AG09319 (cell line): ENCODE data around the gene KLHL3.

Source experiments
- DNase-seq: peaks from one replicate; pipeline ENCODE4 v3.0.0-alpha.2; 2010; ENCODE audit warnings: low read depth; ENCODE audit errors: extremely low read depth
- CTCF ChIP-seq: IDR thresholded peaks from 2 replicates; pipeline ENCODE4 v1.5.1; 2011; ENCODE audit warnings: low read depth, mild to moderate bottlenecking, inconsistent platforms, low read length, moderate library complexity

Gene KLHL3

DNA sequence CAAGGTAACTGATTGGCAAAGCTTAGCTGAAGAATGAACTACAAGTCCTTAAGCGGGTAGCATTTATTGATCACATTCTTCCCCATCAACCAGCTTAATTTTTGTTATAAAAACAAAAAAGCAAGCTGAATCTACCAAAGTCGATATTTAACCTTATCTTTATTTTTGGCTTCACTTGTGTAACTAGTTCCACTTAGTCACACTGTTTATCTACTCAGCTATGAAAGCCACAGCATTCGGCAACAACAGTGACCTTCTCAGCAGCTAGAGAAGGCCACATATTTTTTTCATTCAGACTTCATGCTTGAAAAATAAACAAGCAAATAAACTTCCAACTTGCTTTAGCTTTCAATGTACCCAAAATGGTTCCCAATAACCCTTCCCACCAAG is 69.4 kb downstream of the KLHL3 start:
- no peak for TF ChIP-seq CTCF
- peak; percentile 7 for DNase-seq

DNA sequence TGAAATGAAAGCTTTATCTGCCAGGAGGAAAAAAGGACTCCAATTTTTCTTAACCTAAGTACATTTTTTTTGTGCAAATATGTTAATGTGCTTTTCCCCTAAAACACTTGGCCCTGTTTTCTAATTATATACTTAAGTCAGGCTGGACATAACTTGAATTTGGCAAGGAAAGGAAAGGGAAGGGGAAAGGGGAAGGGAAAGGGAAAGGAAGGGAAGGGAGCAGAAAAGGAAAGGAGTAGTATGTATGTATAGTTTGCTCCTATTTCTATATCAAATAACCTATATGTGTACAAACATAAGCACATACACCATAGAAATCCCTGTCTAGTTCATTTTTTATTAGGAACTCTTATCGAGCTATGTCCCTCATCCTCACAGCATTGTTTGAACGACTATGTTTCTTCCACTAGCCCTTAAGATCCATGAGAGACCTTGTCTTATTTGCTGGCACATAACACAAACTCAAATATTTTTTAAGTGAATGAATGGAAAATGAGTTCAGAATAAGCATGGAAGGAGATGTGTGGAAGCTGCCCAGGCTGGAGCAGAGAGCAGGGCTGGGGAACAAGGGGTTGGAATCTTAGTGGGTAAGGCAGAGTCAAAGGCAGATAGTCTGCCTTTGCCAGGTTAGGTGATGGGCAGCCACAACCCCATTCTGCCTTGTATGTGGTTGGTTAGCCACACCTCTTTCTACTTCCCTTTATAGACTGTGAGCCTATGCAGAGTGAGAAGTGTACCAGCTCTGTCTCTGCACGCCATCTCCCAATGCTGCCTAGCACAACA is 70.0 kb downstream of the KLHL3 start:
- no peak for TF ChIP-seq CTCF
- DNase-seq, result no peak

DNA sequence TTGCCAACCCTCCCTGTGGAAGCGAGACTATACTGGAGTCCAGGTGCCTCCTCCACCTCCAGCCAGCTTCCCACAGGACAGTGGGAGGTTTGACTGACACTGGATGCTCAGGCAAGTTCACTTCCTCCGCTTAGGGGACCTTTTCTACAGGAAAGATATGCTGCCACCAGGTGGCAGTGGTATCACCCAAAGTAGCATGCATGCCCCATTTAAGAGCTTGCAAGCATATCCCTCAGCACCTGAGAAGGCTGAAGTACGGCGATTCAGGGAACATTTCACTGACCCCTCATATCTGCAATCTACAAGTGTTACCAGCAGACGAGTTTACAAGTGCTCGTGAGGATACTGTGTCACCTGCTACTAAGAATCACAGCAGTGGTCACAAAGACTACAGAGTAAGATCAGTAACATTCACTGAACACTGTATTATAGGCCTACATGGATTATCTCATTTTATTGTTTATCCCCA is 75.5 kb downstream of the KLHL3 start:
- TF ChIP-seq CTCF, result peak; percentile 85

GRCh38 chr5:137659209-137659608 is 76.7 kb downstream of the KLHL3 start:
- DNase-seq, result no peak
- TF ChIP-seq CTCF, result no peak

More for the DNA sequence above, 75.5 kb downstream of the KLHL3 start:
- DNase-seq, result peak; percentile 39

DNA sequence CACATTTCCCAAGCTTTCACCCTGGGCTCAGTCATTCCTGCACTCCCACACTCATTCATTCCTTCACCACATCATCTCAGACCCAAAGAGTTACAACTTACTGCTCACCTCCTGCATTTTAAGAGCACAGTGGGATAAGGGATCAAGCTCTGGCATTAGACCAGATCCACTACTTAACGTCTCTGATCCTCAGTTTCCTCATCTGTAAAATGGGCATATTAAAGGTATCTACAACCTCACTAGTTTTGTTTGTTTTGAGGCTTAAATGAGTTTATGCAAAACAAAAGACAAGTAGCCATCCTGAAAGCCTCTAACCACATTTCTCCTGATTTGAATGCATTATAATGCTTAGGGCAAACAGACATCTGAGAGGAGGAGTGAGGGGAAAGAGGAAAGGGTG is 77.6 kb downstream of the KLHL3 start:
- no peak for TF ChIP-seq CTCF
- DNase-seq, result no peak

GRCh38 chr5:137657073-137657472 is 78.8 kb downstream of the KLHL3 start:
- no peak for DNase-seq
- no peak for TF ChIP-seq CTCF

- no peak for DNase-seq
- no peak for TF ChIP-seq CTCF
Observed at GRCh38 chr5:137656558-137656957, 79.3 kb downstream of the KLHL3 start.
